Neuronal stem cell (in vitro differentiated cells): ENCODE measurements around the gene ROBO1.

Experiments
- DNase-seq: peaks from one replicate; pipeline ENCODE4 v3.0.0-alpha.2; 2013; ENCODE audit warnings: low spot score
- H2AFZ ChIP-seq: one replicate; pipeline ENCODE4 v1.6.1; 2013; ENCODE audit warnings: mild to moderate bottlenecking, low read length, inconsistent platforms
- H2AK5ac ChIP-seq: 2 replicates; pipeline ENCODE4 v1.6.1; 2013; ENCODE audit warnings: low read depth, mild to moderate bottlenecking, inconsistent platforms, low read length, moderate library complexity, mixed read lengths
- H2BK120ac ChIP-seq: 2 replicates; pipeline ENCODE4 v1.6.1; 2013; ENCODE audit warnings: low read depth, mild to moderate bottlenecking, inconsistent platforms, low read length, moderate library complexity, mixed read lengths
- H2BK12ac ChIP-seq: one replicate; pipeline ENCODE4 v1.6.1; 2013; ENCODE audit warnings: low read length, inconsistent platforms
- H2BK15ac ChIP-seq: 2 replicates; pipeline ENCODE4 v1.6.1; 2013; ENCODE audit warnings: mild to moderate bottlenecking, low read length, inconsistent platforms, mixed read lengths
- H2BK5ac ChIP-seq: one replicate; pipeline ENCODE4 v1.6.1; 2013; ENCODE audit warnings: inconsistent platforms, mild to moderate bottlenecking, low read length, moderate library complexity
- H3K14ac ChIP-seq: one replicate; pipeline ENCODE4 v1.6.1; 2013; ENCODE audit warnings: low read length, inconsistent platforms
- H3K18ac ChIP-seq: 2 replicates; pipeline ENCODE4 v1.6.1; 2013; ENCODE audit warnings: low read length, inconsistent platforms
- H3K23ac ChIP-seq: 2 replicates; pipeline ENCODE4 v1.6.1; 2013; ENCODE audit warnings: low read depth, mild to moderate bottlenecking, mixed read lengths, low read length, inconsistent platforms; ENCODE audit not compliant: poor library complexity
- H3K27ac ChIP-seq: replicated peaks from 3 replicates; pipeline ENCODE4 v1.5.1; 2013; ENCODE audit warnings: low read length, inconsistent platforms
- H3K27me3 ChIP-seq, 3 experiments: 2 replicates each; pipeline ENCODE4 v1.6.1; 2013; ENCODE audit warnings: low read length in 3 of 3, mild to moderate bottlenecking in 2 of 3, inconsistent platforms in 1 of 3, low read depth in 1 of 3, mixed read lengths in 1 of 3, moderate library complexity in 1 of 3; ENCODE audit not compliant: control insufficient read depth in 3 of 3, insufficient read depth in 3 of 3
- H3K36me3 ChIP-seq, 2 donors: replicated peaks in 1 of 2; 2 replicates each; pipeline ENCODE4 v1.6.1; 2013; ENCODE audit warnings: low read length in 2 of 2; ENCODE audit not compliant: control insufficient read depth in 2 of 2, insufficient read depth in 2 of 2
- H3K4ac ChIP-seq: 2 replicates; pipeline ENCODE4 v1.6.1; 2013; ENCODE audit warnings: inconsistent platforms, mild to moderate bottlenecking, low read length, moderate library complexity
- H3K4me1 ChIP-seq, 2 donors: 1 replicate in 1 of 2; 2 replicates in 1 of 2; pipeline ENCODE4 v1.6.1; 2013; ENCODE audit warnings: low read length in 2 of 2, low read depth in 1 of 2; ENCODE audit not compliant: control insufficient read depth in 2 of 2, insufficient read depth in 1 of 2
- H3K4me2 ChIP-seq: one replicate; pipeline ENCODE4 v1.6.1; 2013; ENCODE audit warnings: mild to moderate bottlenecking, low read length, inconsistent platforms; ENCODE audit not compliant: insufficient read depth, poor library complexity, severe bottlenecking
- H3K4me3 ChIP-seq, 2 donors: 2 replicates each; pipeline ENCODE4 v1.5.1; 2013; ENCODE audit warnings: low read length in 2 of 2, mild to moderate bottlenecking in 2 of 2, inconsistent platforms in 1 of 2, moderate library complexity in 1 of 2
- H3K79me1 ChIP-seq: one replicate; pipeline ENCODE4 v1.6.1; 2013; ENCODE audit warnings: low read depth, mild to moderate bottlenecking, inconsistent platforms, low read length, moderate library complexity
- H3K9ac ChIP-seq: one replicate; pipeline ENCODE4 v1.6.1; 2013; ENCODE audit warnings: mild to moderate bottlenecking, low read depth, low read length, inconsistent platforms; ENCODE audit not compliant: poor library complexity
- H3K9me3 ChIP-seq, 2 donors: replicated peaks in 1 of 2; 2 replicates each; pipeline versions ENCODE3 to v1.6.1; 2013; ENCODE audit warnings: low read length in 2 of 2, mild to moderate bottlenecking in 2 of 2, inconsistent platforms in 1 of 2, low read depth in 1 of 2, mixed read lengths in 1 of 2, moderate library complexity in 1 of 2; ENCODE audit not compliant: control insufficient read depth in 2 of 2, insufficient read depth in 1 of 2
- H4K8ac ChIP-seq: one replicate; pipeline ENCODE4 v1.6.1; 2013; ENCODE audit warnings: low read depth, mild to moderate bottlenecking, inconsistent platforms, low read length, moderate library complexity
- H4K91ac ChIP-seq: one replicate; pipeline ENCODE4 v1.6.1; 2013; ENCODE audit warnings: low read length, low read depth, mild to moderate bottlenecking, inconsistent platforms; ENCODE audit not compliant: poor library complexity
- WGBS, 2 donors: extraction: QIAGEN DNeasy Blood & Tissue Kit; methylation state at CpG; one replicate each; pipeline ENCODE4 v1.1.7; 2013; ENCODE audit warnings: missing lambda C conversion rate in 2 of 2, mixed read lengths in 1 of 2; ENCODE audit not compliant: insufficient read length in 2 of 2, insufficient replicate concordance in 1 of 2; ENCODE audit errors: extremely low coverage in 2 of 2; 5-methylcytosine and 5-hydroxymethylcytosine counted together

The ROBO1 gene

DNA sequence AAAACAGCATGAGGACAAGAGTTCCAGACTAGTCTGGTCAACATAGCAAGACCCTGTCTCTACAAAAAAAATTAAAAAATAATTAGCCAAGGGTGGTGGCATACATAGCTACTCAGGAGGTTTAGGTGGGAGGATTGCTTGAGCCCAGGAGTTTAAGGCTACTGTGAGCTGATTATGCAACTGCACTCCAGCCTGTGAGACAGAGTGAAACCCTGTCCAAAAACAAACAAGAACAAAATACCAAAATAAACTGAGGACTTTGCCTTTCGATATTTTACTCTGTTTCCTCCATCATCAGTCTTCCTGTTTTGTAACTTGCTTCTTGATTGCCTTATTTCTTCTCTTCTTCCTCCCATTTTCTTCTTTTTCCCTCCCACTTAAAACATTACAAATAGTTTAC, 504.4 kb downstream of the ROBO1 start:
- no peaks in the 10 kb centered on the region for H3K36me3 ChIP-seq
- H3K4ac ChIP-seq, result no peak overlapping the region
- H3K4me3 ChIP-seq, result no peak overlapping the region
- H2BK12ac ChIP-seq, result no peak overlapping the region
- H3K23ac ChIP-seq, result no peak overlapping the region
- H3K27me3 ChIP-seq, result no peaks in the 10 kb centered on the region
- no peak overlapping the region for H3K4me2 ChIP-seq
- no peak for DNase-seq
- H3K9me3 ChIP-seq, result no peaks in the 10 kb centered on the region
- H2AK5ac ChIP-seq, result no peak overlapping the region
- H3K79me1 ChIP-seq, result no peaks in the 10 kb centered on the region
- H4K8ac ChIP-seq, result no peak overlapping the region
- H4K91ac ChIP-seq, result no peak overlapping the region
- H3K9ac ChIP-seq, result no peak overlapping the region
- no peak overlapping the region for H2AFZ ChIP-seq
- no peak overlapping the region for H2BK15ac ChIP-seq
- H2BK120ac ChIP-seq, result no peak overlapping the region
- peaks cover 0 to 3% of the 10 kb centered on the region in 2 donors for H3K4me1 ChIP-seq
- H3K27ac ChIP-seq, result no peak overlapping the region
- no peak overlapping the region for H3K14ac ChIP-seq
- no CpG with 5 or more reads among the region's 1 CpG for WGBS, 2 donors
- no peak overlapping the region for H2BK5ac ChIP-seq
- no peak overlapping the region for H3K18ac ChIP-seq

DNA sequence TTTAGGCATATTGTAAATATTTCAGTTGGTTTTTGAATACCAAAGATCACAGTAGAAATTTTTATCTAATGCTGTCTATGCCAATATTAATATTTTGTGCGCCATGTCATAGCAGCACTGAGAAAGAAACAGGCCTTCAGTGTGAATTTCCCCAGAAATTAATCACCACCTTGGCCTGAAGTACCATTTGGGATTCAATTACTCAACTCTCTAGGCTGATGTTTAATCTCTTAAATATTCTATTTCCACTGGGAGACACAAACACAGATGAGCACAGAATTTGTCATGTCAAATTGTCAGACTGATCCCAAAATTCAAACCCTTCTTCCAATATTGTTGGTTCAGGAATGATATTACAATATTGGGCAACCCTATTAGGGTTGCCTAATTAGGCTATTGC, 509.3 kb downstream of the ROBO1 start:
- H3K9me3 ChIP-seq, result no peaks in the 10 kb centered on the region
- no peak for DNase-seq
- H3K4ac ChIP-seq, result no peak overlapping the region
- no peak overlapping the region for H3K9ac ChIP-seq
- no peak overlapping the region for H3K14ac ChIP-seq
- H4K8ac ChIP-seq, result no peak overlapping the region
- no peak overlapping the region for H2AK5ac ChIP-seq
- H3K27me3 ChIP-seq, result no peaks in the 10 kb centered on the region
- no peak overlapping the region for H3K27ac ChIP-seq
- no peak overlapping the region for H3K23ac ChIP-seq
- no peak overlapping the region for H4K91ac ChIP-seq
- no peak overlapping the region for H2BK5ac ChIP-seq
- no peak overlapping the region for H3K4me2 ChIP-seq
- H2BK120ac ChIP-seq, result no peak overlapping the region
- H2BK12ac ChIP-seq, result no peak overlapping the region
- no peak overlapping the region for H3K4me3 ChIP-seq
- WGBS, 2 donors, result no CpG with 5 or more reads among the region's 1 CpG
- H3K36me3 ChIP-seq, result no peaks in the 10 kb centered on the region
- H3K4me1 ChIP-seq, result no peaks in the 10 kb centered on the region
- H2AFZ ChIP-seq, result no peak overlapping the region
- no peaks in the 10 kb centered on the region for H3K79me1 ChIP-seq
- no peak overlapping the region for H3K18ac ChIP-seq
- H2BK15ac ChIP-seq, result no peak overlapping the region

DNA sequence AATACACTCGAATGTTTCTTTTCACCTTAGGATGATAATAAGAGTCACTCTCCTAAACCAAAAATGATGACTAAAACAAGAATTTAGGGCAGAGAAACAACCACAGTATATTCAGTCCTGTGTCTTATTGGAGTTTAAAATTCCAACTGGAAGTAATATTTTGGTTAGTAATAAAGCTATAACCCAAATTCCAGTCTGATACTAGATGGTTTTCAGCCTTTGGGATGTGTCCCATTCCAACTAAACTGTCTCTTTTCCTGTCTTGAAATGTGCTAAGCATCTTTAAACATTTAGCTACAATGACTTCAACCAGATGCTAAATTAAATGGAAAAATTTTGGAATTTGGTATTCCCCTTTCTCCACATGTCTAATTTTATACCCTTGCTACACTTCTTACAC, 510.0 kb downstream of the ROBO1 start:
- Histone ChIP-seq H3K4ac (no peak overlapping the region), H2BK15ac (no peak overlapping the region), H3K36me3 (no peaks in the 10 kb centered on the region), H4K91ac (no peak overlapping the region), H3K27ac (no peak overlapping the region), H3K4me1 (no peaks in the 10 kb centered on the region), H3K79me1 (no peaks in the 10 kb centered on the region), H2BK120ac (no peak overlapping the region), H3K14ac (no peak overlapping the region), H3K4me2 (no peak overlapping the region), H2BK12ac (no peak overlapping the region), H3K9me3 (no peaks in the 10 kb centered on the region), H4K8ac (no peak overlapping the region), H3K18ac (no peak overlapping the region), H3K23ac (no peak overlapping the region), H3K9ac (no peak overlapping the region), H2AK5ac (no peak overlapping the region), H2BK5ac (no peak overlapping the region), H3K27me3 (no peaks in the 10 kb centered on the region), H3K4me3 (no peak overlapping the region), H2AFZ (no peak overlapping the region)
- no peak for DNase-seq
- no CpG with 5 or more reads among the region's 1 CpG for WGBS, 2 donors

DNA sequence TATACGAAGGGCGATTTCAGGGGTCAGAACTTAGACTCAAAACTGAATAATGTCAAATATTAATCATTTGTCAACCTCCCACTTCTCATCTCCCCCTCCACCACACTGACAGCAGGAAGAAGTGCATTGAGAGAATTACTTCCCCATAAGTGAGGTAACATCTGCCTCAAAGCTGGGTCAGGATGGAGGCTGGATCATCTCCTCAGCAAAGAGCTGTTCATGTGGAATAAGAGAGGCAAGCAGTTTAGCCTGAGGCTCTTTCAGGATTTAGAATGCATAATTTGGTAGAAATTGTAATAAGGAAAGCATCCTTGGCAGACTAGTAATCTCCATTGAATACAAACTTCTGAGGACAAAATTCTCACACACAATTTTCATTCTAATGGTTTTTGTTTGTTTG, 512.1 kb downstream of the ROBO1 start:
- no peak overlapping the region for H3K27ac ChIP-seq
- H2AK5ac ChIP-seq, result no peak overlapping the region
- no CpG with 5 or more reads among the region's 2 CpGs for WGBS, 2 donors

More for the DNA sequence above, 512.1 kb downstream of the ROBO1 start:
- no peak overlapping the region for H3K4me3 ChIP-seq
- H3K23ac ChIP-seq, result no peak overlapping the region
- no peak overlapping the region for H2AFZ ChIP-seq
- H3K14ac ChIP-seq, result no peak overlapping the region
- no peak overlapping the region for H3K4me2 ChIP-seq
- no peak overlapping the region for H3K9ac ChIP-seq
- H4K91ac ChIP-seq, result no peak overlapping the region
- H2BK120ac ChIP-seq, result no peak overlapping the region
- no peaks in the 10 kb centered on the region for H3K79me1 ChIP-seq
- H3K4ac ChIP-seq, result no peak overlapping the region
- H3K36me3 ChIP-seq, result no peaks in the 10 kb centered on the region
- no peak overlapping the region for H2BK12ac ChIP-seq
- no peak overlapping the region for H2BK15ac ChIP-seq
- H3K27me3 ChIP-seq, result no peaks in the 10 kb centered on the region
- no peak overlapping the region for H2BK5ac ChIP-seq
- no peaks in the 10 kb centered on the region for H3K4me1 ChIP-seq
- DNase-seq, result no peak
- H3K9me3 ChIP-seq, result no peaks in the 10 kb centered on the region
- no peak overlapping the region for H3K18ac ChIP-seq
- H4K8ac ChIP-seq, result no peak overlapping the region
